ENCODE measurements around the gene OSGEP.
A peak's percentile ranks its signal among the peaks of the same experiment; 100 is the strongest.

OSGEP gene

DNA sequence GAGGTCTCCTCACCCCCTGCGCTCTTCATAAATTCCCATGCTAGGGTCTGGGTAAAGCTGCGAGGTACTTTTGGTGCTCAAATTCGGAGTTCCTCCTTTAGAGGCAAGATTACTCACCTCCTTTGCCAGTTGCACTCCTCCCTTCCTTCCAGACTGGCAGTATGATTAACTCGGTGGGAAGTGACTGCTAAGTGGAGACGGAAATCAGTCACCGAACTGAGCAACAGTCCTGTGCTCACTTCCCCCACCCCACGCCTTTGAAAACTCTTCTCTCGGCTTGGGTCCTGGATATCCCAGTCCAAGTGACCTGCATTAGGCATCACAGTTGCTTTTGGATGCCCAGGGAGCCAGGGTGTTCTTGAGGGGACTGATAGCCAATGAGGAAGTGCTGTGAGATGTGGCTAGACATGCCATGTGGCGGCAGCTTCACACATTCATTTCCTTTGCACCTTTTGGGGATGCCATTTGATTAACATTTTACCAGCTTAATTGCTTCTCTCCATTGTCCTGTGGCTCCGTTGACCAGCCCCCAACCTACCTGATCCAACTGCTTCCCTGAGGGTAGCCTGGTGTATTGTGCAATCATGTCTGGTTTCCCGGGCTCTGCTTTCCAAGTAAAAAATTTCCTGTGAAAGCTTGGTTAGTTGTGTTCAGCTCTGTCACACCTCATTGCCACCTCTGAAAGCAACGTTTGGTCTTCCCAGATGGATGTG is 15.4 kb upstream of the OSGEP start:
- Histone ChIP-seq H2AFZ (ENCODE audit: low read depth, low read length) (0 out of 2 replicates have a peak overlapping the region, but pooled peaks have one; percentile 0), H3K36me3 (replicated peaks; ENCODE audit: low read depth, low read length) (peaks cover 39% of the 10 kb centered on the region), H4K20me1 (ENCODE audit: insufficient read depth, low read length) (peaks cover 18% of the 10 kb centered on the region; the same call in 1 of the 2 replicates), H3K27me3 (ENCODE audit: low read depth, low read length) (no peaks in the 10 kb centered on the region), H3K4me1 (ENCODE audit: low read length) (peaks cover 18% of the 10 kb centered on the region), H3K9me3 (ENCODE audit: insufficient read depth, low read length) (no peaks in the 10 kb centered on the region), H3K79me2 (ENCODE audit: low read length) (peaks cover 47% of the 10 kb centered on the region), H3K27ac (ENCODE audit: low read length) (peak overlapping the region; percentile 77), H3K4me3 (ENCODE audit: low read length) (peak overlapping the region; percentile 92), H3K4me2 (ENCODE audit: low read length) (peak overlapping the region; percentile 95), H3K9ac (ENCODE audit: low read length) (peak overlapping the region; percentile 98)
- TF ChIP-seq, protein P1, sequence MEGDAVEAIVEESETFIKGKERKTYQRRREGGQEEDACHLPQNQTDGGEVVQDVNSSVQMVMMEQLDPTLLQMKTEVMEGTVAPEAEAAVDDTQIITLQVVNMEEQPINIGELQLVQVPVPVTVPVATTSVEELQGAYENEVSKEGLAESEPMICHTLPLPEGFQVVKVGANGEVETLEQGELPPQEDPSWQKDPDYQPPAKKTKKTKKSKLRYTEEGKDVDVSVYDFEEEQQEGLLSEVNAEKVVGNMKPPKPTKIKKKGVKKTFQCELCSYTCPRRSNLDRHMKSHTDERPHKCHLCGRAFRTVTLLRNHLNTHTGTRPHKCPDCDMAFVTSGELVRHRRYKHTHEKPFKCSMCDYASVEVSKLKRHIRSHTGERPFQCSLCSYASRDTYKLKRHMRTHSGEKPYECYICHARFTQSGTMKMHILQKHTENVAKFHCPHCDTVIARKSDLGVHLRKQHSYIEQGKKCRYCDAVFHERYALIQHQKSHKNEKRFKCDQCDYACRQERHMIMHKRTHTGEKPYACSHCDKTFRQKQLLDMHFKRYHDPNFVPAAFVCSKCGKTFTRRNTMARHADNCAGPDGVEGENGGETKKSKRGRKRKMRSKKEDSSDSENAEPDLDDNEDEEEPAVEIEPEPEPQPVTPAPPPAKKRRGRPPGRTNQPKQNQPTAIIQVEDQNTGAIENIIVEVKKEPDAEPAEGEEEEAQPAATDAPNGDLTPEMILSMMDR (IDR thresholded peaks at IDR 0.05; ENCODE audit: low read depth, low read length), result no peak
- no peak for TF ChIP-seq EZH2phosphoT487 (IDR thresholded peaks at IDR 0.05; ENCODE audit: low read depth)

DNA sequence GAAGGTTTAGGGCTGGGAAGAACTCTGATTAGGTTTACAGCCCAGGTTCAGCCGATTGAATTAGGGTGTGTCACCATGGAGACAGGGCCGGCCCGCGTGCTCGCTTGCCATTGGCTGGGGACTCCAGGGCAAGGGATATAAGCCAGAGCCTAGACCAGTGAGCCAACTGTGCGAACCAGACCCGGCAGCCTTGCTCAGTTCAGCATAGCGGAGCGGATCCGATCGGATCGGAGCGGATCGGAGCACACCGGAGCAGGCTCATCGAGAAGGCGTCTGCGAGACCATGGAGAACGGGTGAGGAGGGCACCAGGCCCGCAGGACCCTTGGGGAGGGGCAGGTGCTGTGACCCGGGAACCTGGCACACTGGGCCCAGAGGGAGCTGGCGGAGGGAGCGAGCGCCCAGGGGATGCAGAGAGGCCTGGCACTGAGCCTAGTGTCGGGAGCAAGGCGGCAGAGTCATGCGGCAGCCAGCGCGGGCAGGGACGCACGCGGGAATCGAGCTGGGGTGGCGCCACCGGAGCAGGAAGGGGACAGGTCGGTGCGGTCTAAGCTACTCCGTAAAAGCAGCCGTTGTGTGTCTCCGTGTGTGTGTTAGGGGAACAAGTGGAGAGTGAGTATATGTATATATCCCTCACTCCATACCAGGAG is 14.8 kb upstream of the OSGEP start, which contains the start of gene PNP:
Gene PNP (plus strand): TSS at position 165 of the 648 bp plus-strand sequence. CDS start 119 bp downstream, at position 284.
- Histone ChIP-seq H3K36me3 (replicated peaks; ENCODE audit: low read depth, low read length) (peaks cover 32% of the 10 kb centered on the region), H3K4me1 (ENCODE audit: low read length) (peaks cover 22% of the 10 kb centered on the region), H3K9ac (ENCODE audit: low read length) (peak within 1 kb of the TSS; percentile 98), H2AFZ (ENCODE audit: low read depth, low read length) (peak within 1 kb of the TSS; percentile 67), H3K27me3 (ENCODE audit: low read depth, low read length) (no peaks in the 10 kb centered on the region), H4K20me1 (ENCODE audit: insufficient read depth, low read length) (peaks cover 18% of the 10 kb centered on the region; the same call in 1 of the 2 replicates), H3K4me3 (ENCODE audit: low read length) (peak within 1 kb of the TSS; percentile 92), H3K79me2 (ENCODE audit: low read length) (peaks cover 47% of the 10 kb centered on the region), H3K4me2 (ENCODE audit: low read length) (peak within 1 kb of the TSS; percentile 95), H3K27ac (ENCODE audit: low read length) (peak within 1 kb of the TSS; percentile 77), H3K9me3 (ENCODE audit: insufficient read depth, low read length) (no peaks in the 10 kb centered on the region)
- TF ChIP-seq, protein P1 (IDR thresholded peaks at IDR 0.05; ENCODE audit: low read depth, low read length), result no peak
- TF ChIP-seq EZH2phosphoT487 (IDR thresholded peaks at IDR 0.05; ENCODE audit: low read depth), result no peak

DNA sequence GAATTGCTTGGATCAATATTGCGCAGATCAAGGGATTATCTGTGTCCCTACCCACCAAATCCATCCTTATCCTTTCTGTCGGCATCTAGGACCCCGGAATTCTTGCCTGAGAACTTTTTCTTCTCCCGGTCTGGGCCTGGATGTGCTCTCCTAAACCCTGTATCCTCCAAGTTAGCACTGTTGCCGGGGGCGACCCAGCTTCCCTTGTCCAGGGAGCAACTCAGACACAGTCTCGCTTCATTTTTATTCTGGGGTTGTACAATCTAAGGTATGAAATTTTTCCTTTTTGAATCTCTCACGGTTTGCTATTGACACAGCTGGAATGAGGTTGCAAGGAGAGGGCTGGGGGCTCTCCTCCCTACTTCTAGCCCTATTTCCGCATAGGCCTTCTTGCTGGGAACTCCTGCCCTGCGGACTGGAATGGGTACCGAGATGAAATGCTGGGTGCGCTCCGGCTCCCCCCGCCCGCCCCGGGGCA is 14.2 kb upstream of the OSGEP start:
- peak overlapping the region; percentile 95 for H3K4me2 ChIP-seq (ENCODE audit: low read length)
- peak overlapping the region; percentile 98 for H3K9ac ChIP-seq (ENCODE audit: low read length)
- no peaks in the 10 kb centered on the region for H3K9me3 ChIP-seq (ENCODE audit: insufficient read depth, low read length)
- TF ChIP-seq, protein P1 (IDR thresholded peaks at IDR 0.05; ENCODE audit: low read depth, low read length), result no peak
- TF ChIP-seq EZH2phosphoT487 (IDR thresholded peaks at IDR 0.05; ENCODE audit: low read depth), result no peak
- peaks cover 23% of the 10 kb centered on the region for H3K4me1 ChIP-seq (ENCODE audit: low read length)
- peak overlapping the region; percentile 67 for H2AFZ ChIP-seq (ENCODE audit: low read depth, low read length)
- peaks cover 27% of the 10 kb centered on the region for H3K36me3 ChIP-seq (replicated peaks; ENCODE audit: low read depth, low read length)
- H4K20me1 ChIP-seq (ENCODE audit: insufficient read depth, low read length), result peaks cover 18% of the 10 kb centered on the region; the same call in 1 of the 2 replicates
- H3K27ac ChIP-seq (ENCODE audit: low read length), result no peak overlapping the region
- H3K79me2 ChIP-seq (ENCODE audit: low read length), result peaks cover 44% of the 10 kb centered on the region
- no peaks in the 10 kb centered on the region for H3K27me3 ChIP-seq (ENCODE audit: low read depth, low read length)
- H3K4me3 ChIP-seq (ENCODE audit: low read length), result peak overlapping the region; percentile 92
